K562 (cell line): ENCODE measurements around the gene TMEM184A. TPM values are rescaled to one million over a fixed set of nuclear protein-coding genes. Genes with fewer than 3 reads are reported as not detected.

ENCODE experiments used
- ARNT ChIP-seq, 2 experiments: fragments of 450-650 bp; IDR thresholded peaks; 2 replicates each; pipeline ENCODE4 v1.6.1; 2016; ENCODE audit warnings: mild to moderate bottlenecking in 1 of 2
- BHLHE40 ChIP-seq: IDR thresholded peaks from 2 replicates; pipeline ENCODE4 v1.6.1; 2011; ENCODE audit warnings: low read length, improper control_type of control experiment
- DNMT1 ChIP-seq: fragments of 450-650 bp; IDR thresholded peaks from 2 replicates; pipeline ENCODE4 v1.6.1; 2016; ENCODE audit warnings: antibody characterized with exemption, mild to moderate bottlenecking
- ELF4 ChIP-seq: fragments of 450-650 bp; formaldehyde crosslinking; IDR thresholded peaks from 2 replicates; pipeline ENCODE4 v1.4.0; 2022; ENCODE audit warnings: missing genetic modification characterization
- GABPA ChIP-seq: fragments of 200-800 bp; sonication (Bioruptor generic); conservative IDR thresholded peaks from 2 replicates; pipeline ENCODE4 v1.6.1; 2016; ENCODE audit warnings: low read depth, missing genetic modification characterization, missing compliant biosample characterization
- KDM1A ChIP-seq, 2 experiments: fragments of 450-650 bp; IDR thresholded peaks; 2 replicates each; pipeline ENCODE4 v1.6.1; 2016; ENCODE audit warnings: mild to moderate bottlenecking in 2 of 2
- MEF2D ChIP-seq: conservative IDR thresholded peaks from 2 replicates; pipeline ENCODE4 v1.6.1; 2016; ENCODE audit warnings: low read depth, missing genetic modification characterization, missing compliant biosample characterization
- SREBF1 ChIP-seq: fragments of 150-350 bp; IDR thresholded peaks from 2 replicates; pipeline ENCODE4 v1.6.1; 2014; ENCODE audit warnings: antibody characterized with exemption, low read depth, low read length, borderline replicate concordance
- TEAD4 ChIP-seq, 2 experiments: sonication (generic) in 1 of 2; formaldehyde crosslinking in 1 of 2; IDR thresholded peaks; 2 replicates each; pipeline versions ENCODE4 v1.6.1 to v1.8.0; 2012 to 2022; ENCODE audit warnings: borderline replicate concordance in 1 of 2, inconsistent platforms in 1 of 2, low read length in 1 of 2, mild to moderate bottlenecking in 1 of 2, missing genetic modification reagents in 1 of 2
- ZKSCAN1 ChIP-seq: fragments of 150-350 bp; IDR thresholded peaks from 2 replicates; pipeline ENCODE4 v1.6.1; 2016; ENCODE audit warnings: low read depth, low read length
- ZNF146 ChIP-seq: IDR thresholded peaks from one replicate; pipeline ENCODE4 v1.6.1; 2018; ENCODE audit warnings: missing compliant biosample characterization; ENCODE audit not compliant: unreplicated experiment
- ZNF655 ChIP-seq: fragments of 250-450 bp; sonication (Bioruptor Pico); IDR thresholded peaks from 2 replicates; pipeline ENCODE4 v1.5.0; 2021
- polyA plus RNA-seq, 8 experiments: library from polyadenylated mRNA; depleted of rRNA in 4 of 8; stranded (reverse) in 5 of 8; unstranded in 3 of 8; fragments of >200 nt; fragmentation: Nextera tagmentation in 2 of 8; fragmentation: Illumina TruSeq in 1 of 8; extraction: Ambion mirVana in 2 of 8; extraction: Trizol in 1 of 8; gene quantifications; 2 replicates each; pipeline versions ENCODE4 v1.2.1 to v1.2.3, GENCODE V29; 2011 to 2014; ENCODE audit warnings: inconsistent platforms in 1 of 8, missing spikeins in 1 of 8
- total RNA-seq, 7 experiments: library from RNA; depleted of rRNA in 6 of 7; stranded (reverse); fragments of >200 nt in 6 of 7; fragmentation: Illumina TruSeq in 2 of 7; extraction: Trizol in 2 of 7; gene quantifications; 2 replicates each; pipeline versions ENCODE4 v1.2.1 to v1.2.3, GENCODE V29; 2011 to 2021; ENCODE audit warnings: low replicate concordance in 1 of 7
- TF ChIP-seq, protein P1 (sequence below): fragments of 450-650 bp; formaldehyde crosslinking; IDR thresholded peaks from 2 replicates; pipeline ENCODE4 v1.4.0; 2020; ENCODE audit warnings: mild to moderate bottlenecking, mixed read lengths
- TF ChIP-seq, protein P2 (sequence below): sonication (generic); formaldehyde crosslinking; IDR thresholded peaks from 2 replicates; pipeline ENCODE4 v1.8.1; 2023; ENCODE audit warnings: mild to moderate bottlenecking, missing genetic modification reagents
- TF ChIP-seq, protein P3 (sequence below): fragments of 200-800 bp; sonication (Bioruptor generic); IDR thresholded peaks from 2 replicates; pipeline ENCODE4 v1.6.1; 2016; ENCODE audit warnings: missing genetic modification characterization, missing compliant biosample characterization
- TF ChIP-seq, protein P4 (sequence below), 3 experiments: fragments of 200-800 bp in 1 of 3; sonication (Bioruptor generic) in 1 of 3; sonication (generic) in 1 of 3; formaldehyde crosslinking in 1 of 3; IDR thresholded peaks; 2 replicates each; pipeline versions ENCODE4 v1.6.1 to v1.8.0; 2016 to 2022; ENCODE audit warnings: mild to moderate bottlenecking in 2 of 3, missing compliant biosample characterization in 2 of 3, missing genetic modification characterization in 2 of 3, missing genetic modification reagents in 1 of 3

Gene TMEM184A
- total and polyA plus RNA-seq, 9 of the 15 experiments (the other 6 are each of a cell fraction or from before 2014, with no cell fraction given): 0.10 to 0.18 (median 0.11) TPM; not detected in 6

DNA sequence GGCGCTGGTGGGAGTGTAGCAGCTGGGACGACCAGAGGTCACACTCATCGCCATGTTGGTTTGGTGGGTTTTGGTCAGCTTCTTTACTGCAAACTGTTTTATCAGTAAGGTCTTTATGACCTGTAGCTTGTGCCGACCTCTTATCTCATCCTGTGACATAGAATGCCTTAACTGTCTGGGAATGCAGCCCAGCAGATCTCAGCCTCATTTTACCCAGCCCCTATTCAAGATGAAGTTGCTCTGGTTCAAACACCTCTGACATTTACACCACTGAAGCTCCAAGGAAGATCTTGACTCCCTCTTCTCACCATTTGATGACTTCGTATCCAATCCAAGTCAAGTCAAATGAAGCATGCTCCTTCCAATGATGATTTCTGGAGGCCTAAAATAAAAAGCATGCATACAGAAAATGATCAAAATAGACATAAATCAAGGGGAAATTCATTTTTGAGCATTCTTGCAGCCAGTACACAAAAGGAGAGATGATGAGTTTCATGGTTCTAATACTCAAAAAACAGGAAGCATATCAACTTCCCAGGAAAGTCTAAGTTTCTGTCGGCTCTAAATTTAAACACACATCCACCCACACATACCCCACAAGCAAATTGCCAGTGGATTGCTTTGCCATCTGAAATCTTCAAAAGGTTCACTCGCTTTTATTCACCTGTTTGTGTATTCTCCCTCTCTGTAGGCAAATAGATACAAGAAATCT, 16.3 kb upstream of the TMEM184A start (continued):
- 0 out of 2 replicates have a peak, but pooled peaks have one; percentile 31 for TF ChIP-seq BHLHE40
- TF ChIP-seq ZNF146 (CRISPR knock-in tag): no peak
- no peak for TF ChIP-seq ZKSCAN1
- 0 out of 2 replicates have a peak, but pooled peaks have one; percentile 32 for TF ChIP-seq ELF4 (CRISPR knock-in tag)
- peak; percentile 56; the same call in 1 of the 2 replicates for TF ChIP-seq MEF2D
- no peak for TF ChIP-seq DNMT1
- TF ChIP-seq KDM1A (IDR thresholded peaks at IDR 0.05): no peak
- no peak for TF ChIP-seq SREBF1
- TF ChIP-seq, protein P1, sequence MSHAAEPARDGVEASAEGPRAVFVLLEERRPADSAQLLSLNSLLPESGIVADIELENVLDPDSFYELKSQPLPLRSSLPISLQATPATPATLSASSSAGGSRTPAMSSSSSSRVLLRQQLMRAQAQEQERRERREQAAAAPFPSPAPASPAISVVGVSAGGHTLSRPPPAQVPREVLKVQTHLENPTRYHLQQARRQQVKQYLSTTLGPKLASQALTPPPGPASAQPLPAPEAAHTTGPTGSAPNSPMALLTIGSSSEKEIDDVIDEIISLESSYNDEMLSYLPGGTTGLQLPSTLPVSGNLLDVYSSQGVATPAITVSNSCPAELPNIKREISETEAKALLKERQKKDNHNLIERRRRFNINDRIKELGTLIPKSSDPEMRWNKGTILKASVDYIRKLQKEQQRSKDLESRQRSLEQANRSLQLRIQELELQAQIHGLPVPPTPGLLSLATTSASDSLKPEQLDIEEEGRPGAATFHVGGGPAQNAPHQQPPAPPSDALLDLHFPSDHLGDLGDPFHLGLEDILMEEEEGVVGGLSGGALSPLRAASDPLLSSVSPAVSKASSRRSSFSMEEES (CRISPR knock-in tag): no peak
- TF ChIP-seq, protein P2, sequence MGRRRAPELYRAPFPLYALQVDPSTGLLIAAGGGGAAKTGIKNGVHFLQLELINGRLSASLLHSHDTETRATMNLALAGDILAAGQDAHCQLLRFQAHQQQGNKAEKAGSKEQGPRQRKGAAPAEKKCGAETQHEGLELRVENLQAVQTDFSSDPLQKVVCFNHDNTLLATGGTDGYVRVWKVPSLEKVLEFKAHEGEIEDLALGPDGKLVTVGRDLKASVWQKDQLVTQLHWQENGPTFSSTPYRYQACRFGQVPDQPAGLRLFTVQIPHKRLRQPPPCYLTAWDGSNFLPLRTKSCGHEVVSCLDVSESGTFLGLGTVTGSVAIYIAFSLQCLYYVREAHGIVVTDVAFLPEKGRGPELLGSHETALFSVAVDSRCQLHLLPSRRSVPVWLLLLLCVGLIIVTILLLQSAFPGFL (CRISPR knock-in tag): no peak
- TF ChIP-seq ARNT (IDR thresholded peaks at IDR 0.05): no peak
- TF ChIP-seq, protein P3, sequence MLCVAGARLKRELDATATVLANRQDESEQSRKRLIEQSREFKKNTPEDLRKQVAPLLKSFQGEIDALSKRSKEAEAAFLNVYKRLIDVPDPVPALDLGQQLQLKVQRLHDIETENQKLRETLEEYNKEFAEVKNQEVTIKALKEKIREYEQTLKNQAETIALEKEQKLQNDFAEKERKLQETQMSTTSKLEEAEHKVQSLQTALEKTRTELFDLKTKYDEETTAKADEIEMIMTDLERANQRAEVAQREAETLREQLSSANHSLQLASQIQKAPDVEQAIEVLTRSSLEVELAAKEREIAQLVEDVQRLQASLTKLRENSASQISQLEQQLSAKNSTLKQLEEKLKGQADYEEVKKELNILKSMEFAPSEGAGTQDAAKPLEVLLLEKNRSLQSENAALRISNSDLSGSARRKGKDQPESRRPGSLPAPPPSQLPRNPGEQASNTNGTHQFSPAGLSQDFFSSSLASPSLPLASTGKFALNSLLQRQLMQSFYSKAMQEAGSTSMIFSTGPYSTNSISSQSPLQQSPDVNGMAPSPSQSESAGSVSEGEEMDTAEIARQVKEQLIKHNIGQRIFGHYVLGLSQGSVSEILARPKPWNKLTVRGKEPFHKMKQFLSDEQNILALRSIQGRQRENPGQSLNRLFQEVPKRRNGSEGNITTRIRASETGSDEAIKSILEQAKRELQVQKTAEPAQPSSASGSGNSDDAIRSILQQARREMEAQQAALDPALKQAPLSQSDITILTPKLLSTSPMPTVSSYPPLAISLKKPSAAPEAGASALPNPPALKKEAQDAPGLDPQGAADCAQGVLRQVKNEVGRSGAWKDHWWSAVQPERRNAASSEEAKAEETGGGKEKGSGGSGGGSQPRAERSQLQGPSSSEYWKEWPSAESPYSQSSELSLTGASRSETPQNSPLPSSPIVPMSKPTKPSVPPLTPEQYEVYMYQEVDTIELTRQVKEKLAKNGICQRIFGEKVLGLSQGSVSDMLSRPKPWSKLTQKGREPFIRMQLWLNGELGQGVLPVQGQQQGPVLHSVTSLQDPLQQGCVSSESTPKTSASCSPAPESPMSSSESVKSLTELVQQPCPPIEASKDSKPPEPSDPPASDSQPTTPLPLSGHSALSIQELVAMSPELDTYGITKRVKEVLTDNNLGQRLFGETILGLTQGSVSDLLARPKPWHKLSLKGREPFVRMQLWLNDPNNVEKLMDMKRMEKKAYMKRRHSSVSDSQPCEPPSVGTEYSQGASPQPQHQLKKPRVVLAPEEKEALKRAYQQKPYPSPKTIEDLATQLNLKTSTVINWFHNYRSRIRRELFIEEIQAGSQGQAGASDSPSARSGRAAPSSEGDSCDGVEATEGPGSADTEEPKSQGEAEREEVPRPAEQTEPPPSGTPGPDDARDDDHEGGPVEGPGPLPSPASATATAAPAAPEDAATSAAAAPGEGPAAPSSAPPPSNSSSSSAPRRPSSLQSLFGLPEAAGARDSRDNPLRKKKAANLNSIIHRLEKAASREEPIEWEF (CRISPR knock-in tag): peak; percentile 1; the same call in 1 of the 2 replicates
- TF ChIP-seq TEAD4 (IDR thresholded peaks at IDR 0.05; ENCODE audit: low read length): no peak
- no peak for TF ChIP-seq TEAD4 (CRISPR knock-in tag; IDR thresholded peaks at IDR 0.05; ENCODE audit: borderline replicate concordance)
- TF ChIP-seq GABPA (tag): no peak
- TF ChIP-seq ZNF655 (CRISPR knock-in tag): no peak
- TF ChIP-seq, protein P4, sequence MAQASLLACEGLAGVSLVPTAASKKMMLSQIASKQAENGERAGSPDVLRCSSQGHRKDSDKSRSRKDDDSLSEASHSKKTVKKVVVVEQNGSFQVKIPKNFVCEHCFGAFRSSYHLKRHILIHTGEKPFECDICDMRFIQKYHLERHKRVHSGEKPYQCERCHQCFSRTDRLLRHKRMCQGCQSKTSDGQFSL (CRISPR knock-in tag; IDR thresholded peaks at IDR 0.05): no peak
- TF ChIP-seq, protein P4 (tag; IDR thresholded peaks at IDR 0.05): 0 out of 4 replicates have a peak, but pooled peaks of 1 of the 2 experiments have one; percentile 62
